Stimulated activated CD4-positive, alpha-beta T cell treated with anti-CD3 and anti-CD28 coated beads, TNF-alpha, amount 100 ng/mL, for 4 hours (primary cell): ENCODE results near the gene MCM9.

Source experiments
- DNase-seq, 3 experiments: peaks; one replicate each; pipeline ENCODE4 v3.0.0-alpha.2; 2020; ENCODE audit warnings: low read depth in 3 of 3

Gene MCM9

DNA sequence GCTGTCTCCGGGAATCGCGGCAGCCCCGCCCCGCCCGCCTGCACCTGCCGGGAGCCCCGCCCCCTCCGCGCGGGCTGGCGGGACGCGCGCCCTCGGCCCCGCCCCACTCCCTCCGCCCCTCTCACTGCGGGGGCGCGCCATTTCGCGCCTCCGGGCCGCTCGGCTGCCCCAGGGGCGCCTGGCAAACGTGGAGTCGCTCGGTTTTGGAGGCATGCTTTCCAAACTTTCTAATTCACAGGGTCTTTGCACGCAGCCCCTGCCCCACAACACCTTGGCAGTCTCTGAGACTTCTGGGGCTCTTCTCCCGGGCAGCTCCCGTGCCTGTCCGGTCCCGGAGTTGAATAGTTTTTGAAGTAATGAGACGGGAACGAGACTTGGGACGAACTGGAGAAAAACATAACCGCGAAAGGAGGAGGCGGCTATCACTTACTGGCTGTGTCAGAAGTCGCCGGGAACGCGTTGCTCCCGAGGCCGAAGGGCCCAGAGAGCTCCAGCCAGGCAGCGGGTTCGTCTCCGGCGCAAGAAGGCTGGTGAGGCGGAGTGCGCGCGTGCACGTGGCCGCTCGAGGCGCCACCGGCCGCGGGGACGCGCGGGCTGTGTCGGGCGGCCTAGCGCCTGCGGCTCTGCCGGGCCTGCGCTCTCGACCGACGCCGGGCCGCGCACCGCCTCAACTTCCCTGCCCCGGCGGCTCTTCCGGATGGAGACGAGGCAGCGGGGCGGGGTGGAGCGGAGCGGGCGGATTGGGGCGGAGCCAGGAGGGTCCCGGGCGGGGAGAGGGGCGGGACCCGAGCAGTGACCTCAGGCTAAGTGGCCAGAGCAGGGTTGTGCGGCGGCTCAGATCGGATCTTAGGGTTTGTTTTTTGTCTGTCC, at the start of gene MCM9:
MCM9 (minus strand) TSS at position 699 of the 870 bp plus-strand sequence. CDS start 3,436 bp downstream, outside the sequence.
- peak; percentile 78 to 82 (median 78) for DNase-seq

- DNase-seq: no peak
These were observed 49.4 kb upstream of the MCM9 start for GRCh38 chr6:118984342-118984741.

DNA sequence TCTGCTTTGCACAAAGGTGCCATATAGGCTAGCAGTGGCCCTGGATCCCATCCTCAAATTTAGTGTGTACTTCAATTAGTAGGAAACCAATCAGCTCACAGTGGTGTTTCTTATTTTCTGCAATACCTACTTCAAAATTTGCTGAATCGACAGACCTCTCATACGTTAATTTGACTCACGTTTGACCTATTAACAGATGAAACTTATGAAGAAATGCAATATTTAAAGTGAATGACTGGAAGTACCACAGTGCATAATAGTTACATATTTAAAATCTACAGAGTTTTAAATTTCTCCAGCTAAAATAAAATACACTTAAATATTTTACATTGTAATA, 47.6 kb upstream of the MCM9 start:
- no peak for DNase-seq

- no peak for DNase-seq
These were observed 47.1 kb upstream of the MCM9 start for GRCh38 chr6:118981884-118982574.

DNA sequence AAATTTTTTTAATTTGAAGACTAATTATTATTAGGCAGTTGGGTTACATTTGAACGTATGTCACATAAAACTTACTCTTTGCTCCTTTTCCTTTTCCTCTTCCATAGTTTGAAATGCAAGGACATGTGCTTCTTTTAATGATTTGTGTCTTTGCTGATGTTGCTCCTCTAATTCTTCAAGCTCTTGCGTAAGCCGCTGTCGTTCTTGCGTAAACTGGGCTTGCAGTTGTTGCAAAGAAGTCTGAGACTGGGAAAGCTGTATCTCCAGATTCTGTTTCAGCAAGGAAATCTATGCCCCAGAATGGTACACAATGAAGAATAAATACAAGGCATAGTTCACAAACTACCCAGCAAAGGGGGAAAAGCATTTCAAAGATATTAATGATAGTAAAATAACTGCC, 45.1 kb upstream of the MCM9 start:
- DNase-seq: no peak

DNA sequence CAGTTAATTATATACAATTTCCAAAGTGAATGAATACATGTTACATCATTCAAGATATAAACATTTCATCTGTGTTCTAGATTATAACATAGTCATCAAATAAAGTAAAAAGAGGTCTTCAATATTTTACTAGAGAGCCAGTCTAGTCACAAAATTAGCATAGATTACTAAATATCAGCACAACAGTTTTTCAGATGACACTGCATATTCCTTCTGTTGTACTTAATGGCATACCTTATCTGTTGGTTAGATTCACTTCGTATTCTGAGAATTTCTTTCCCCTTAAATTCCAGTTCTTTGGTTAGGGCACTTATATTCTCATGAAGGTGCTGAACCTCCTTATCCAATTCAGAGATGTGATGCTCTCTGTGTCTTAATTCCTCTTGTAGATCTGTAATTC, 39.8 kb upstream of the MCM9 start:
- no peak for DNase-seq

- no peak for DNase-seq
These were observed 36.7 kb upstream of the MCM9 start for GRCh38 chr6:118971682-118972081.

DNA sequence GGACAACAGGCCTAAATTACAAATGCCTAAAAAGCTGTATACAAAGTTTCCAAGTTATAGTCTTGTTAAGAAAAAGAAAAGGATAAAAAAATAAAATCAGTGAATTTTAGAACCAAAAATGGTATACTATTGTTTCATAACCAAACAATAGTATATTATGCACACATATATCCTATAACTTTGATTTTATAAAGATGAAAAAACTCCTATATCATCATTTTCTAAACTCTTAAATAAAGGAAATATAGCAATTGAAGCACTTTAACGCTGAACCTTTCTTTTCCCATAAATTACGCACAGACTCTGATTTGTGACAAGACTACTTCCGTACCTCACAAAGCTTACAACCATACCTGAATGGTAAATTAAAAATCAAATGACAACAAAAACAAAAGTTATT, 35.9 kb upstream of the MCM9 start:
- DNase-seq: no peak

DNA sequence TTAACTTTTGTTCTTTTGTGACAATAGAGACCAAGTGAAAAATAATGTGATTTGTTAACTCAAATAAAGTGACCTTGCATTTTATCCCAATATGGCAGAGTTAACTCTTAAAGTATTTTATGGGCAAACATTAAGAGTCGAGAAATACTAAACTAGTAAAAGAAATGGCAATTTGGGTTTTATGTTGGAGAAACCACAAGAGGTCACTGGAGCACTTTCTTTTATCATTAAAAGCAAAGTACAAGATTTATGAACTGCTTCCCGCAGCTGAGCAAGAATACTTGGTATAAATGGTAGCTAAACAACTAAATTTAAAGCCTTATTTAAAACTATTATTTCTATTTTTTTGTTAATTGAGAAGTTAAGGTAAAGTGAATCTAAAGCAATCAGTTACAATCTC, 33.5 kb upstream of the MCM9 start:
- DNase-seq: no peak

DNA sequence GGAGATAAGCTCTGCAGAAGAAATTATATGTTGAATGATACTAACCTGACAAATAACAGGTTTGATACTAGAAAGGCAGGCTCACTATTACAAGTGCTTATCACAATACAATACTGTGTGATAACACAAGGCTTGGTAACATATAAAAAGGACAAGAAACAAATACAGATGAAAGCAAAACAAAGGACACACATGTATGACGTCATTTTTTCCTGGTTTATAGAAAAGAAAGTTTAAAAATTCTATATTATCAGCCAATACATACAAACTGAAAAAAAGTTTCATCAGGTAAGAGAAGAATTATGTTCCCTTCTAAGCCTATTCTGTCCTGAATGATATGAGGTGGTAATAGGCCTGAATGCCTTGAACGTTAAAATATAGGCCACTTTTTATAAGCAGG, 32.3 kb upstream of the MCM9 start:
- no peak for DNase-seq

DNA sequence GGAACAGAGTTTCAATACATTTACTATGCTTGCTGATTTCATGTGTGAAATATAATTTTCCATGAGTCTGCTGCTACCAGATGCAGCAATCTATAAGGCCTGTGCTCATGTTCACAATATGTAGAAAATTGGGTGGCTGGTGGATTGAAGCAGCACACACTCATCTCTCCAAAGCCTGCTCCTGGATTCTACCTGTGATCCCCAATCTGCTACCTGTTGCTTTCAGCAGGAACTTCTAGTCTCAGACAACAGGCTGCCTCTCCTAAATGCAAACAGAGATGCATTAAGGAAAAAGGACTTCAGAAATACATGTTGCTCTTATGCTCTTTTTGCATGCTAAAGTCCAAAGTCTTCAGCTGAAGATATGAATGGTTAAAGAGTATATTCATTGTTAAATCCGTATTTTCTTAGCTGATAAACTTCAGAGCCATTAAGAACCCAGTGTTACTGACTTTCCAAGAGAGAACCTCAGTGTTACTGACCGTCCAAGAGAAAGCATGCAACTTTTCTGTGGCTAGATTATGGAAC, 30.9 kb upstream of the MCM9 start:
- DNase-seq: no peak

- no peak for DNase-seq
These were observed 30.4 kb upstream of the MCM9 start for GRCh38 chr6:118965371-118965770.

- DNase-seq: no peak
These were observed 28.0 kb upstream of the MCM9 start for GRCh38 chr6:118963003-118963402.

- DNase-seq: no peak
These were observed 24.9 kb upstream of the MCM9 start for GRCh38 chr6:118959903-118960302.

DNA sequence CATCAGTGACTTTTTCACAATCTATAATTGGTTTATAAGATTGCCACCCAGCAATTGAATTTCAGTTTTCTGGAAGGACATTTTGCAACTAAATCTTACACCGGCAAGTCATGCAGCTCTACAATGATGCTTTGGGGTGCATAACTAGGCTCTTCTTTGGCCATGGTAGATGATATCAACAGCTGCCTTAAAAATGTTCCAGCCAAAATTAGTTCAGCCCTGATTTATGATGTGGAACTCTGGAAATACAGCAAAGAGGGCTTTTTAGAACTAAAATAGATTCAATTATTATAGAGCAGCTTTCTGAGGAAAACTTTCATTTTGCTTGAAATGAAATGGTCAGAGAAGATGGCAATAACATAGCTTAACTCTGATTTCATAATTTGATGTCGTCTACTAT, 18.4 kb upstream of the MCM9 start:
- no peak for DNase-seq

- DNase-seq: no peak
These were observed 17.7 kb upstream of the MCM9 start for GRCh38 chr6:118952683-118953082.

- no peak for DNase-seq
These were observed 10.3 kb upstream of the MCM9 start for GRCh38 chr6:118945217-118945616.

DNA sequence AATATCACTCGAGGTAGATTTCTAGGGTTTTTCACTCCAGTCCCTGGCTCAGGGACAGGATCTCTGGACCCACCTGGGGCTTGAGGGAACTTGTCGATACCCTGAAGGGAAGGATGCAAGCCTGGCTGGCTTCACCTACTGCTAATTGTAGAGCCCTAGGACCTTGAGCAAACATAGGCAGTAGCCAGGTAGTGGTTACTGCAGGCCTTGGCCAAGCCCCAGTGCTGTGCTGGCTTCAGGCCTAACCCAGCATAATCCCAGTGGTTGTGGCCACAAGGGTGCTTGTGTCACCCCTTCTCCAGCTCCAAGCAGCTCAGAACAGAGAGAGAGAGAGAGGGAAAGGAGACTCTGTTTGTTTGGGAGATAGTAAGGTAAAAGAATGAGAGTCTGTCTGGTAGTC, 5.8 kb upstream of the MCM9 start:
- no peak for DNase-seq

GRCh38 chr6:118939683-118940082, 4.7 kb upstream of the MCM9 start:
- DNase-seq: no peak

GRCh38 chr6:118935978-118936703, 1.2 kb upstream of the MCM9 start:
- DNase-seq: no peak

DNA sequence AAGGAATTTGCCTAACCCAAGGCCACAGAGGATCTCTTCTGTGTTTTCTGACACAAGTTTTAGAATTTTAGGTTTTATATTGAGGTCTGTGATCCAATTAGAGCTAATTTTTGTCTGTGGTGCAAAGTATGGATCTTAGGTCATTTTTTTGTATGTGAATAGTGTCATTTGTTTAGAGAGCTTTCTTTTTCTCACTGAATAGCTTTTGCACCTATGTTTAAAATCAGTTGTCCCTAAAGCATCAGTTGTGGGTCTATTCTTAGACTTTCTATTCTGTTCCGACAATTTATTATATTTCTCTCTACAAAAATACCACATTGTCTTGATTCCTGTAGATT, 341 bp upstream of the MCM9 start:
- no peak for DNase-seq

- no peak for DNase-seq
These were observed 1.0 kb downstream of the MCM9 start for GRCh38 chr6:118933855-118934460.
